GM12878 (cell line): ENCODE results near the gene ST8SIA1.

Source experiments
- BHLHE40 ChIP-seq, 2 experiments: fragments of 450-650 bp in 1 of 2; IDR thresholded peaks; 2 replicates each; pipeline ENCODE4 v1.6.1; 2011 to 2017; ENCODE audit warnings: low read depth in 2 of 2, borderline replicate concordance in 1 of 2, improper control_type of control experiment in 1 of 2, low read length in 1 of 2, mild to moderate bottlenecking in 1 of 2
- GATAD2B ChIP-seq: fragments of 450-650 bp; conservative IDR thresholded peaks from 2 replicates; pipeline ENCODE4 v1.6.1; 2017; ENCODE audit warnings: low read depth, mild to moderate bottlenecking, moderate library complexity
- NFYA ChIP-seq: IDR thresholded peaks from 2 replicates; pipeline ENCODE4 v1.6.1; 2011; ENCODE audit warnings: low read depth, mild to moderate bottlenecking, low read length, improper control_type of control experiment, borderline replicate concordance
- NRF1 ChIP-seq: conservative IDR thresholded peaks from 2 replicates; pipeline ENCODE4 v1.6.1; 2011; ENCODE audit warnings: mild to moderate bottlenecking, low read depth, low read length, improper control_type of control experiment
- POLR2AphosphoS2 ChIP-seq: IDR thresholded peaks from 2 replicates; pipeline ENCODE4 v1.6.1; 2011; ENCODE audit warnings: low read depth, mild to moderate bottlenecking, low read length, improper control_type of control experiment, moderate library complexity
- POLR2AphosphoS5 ChIP-seq: IDR thresholded peaks from 2 replicates; pipeline ENCODE4 v1.6.1; 2011; ENCODE audit warnings: mild to moderate bottlenecking, low read length, inconsistent platforms
- SP1 ChIP-seq: IDR thresholded peaks from one replicate; pipeline ENCODE4 v1.6.1; 2011; ENCODE audit warnings: low read depth, low read length
- SUPT20H ChIP-seq: IDR thresholded peaks from 2 replicates; pipeline ENCODE4 v1.6.1; 2011; ENCODE audit warnings: low read depth, mild to moderate bottlenecking, low read length, moderate library complexity, borderline replicate concordance; ENCODE audit not compliant: control insufficient read depth
- TF ChIP-seq, protein P1 (sequence below), 3 experiments: IDR thresholded peaks in 2 of 3; conservative IDR thresholded peaks in 1 of 3; 2 replicates each; pipeline ENCODE4 v1.5.1; 2011; ENCODE audit warnings: low read depth in 3 of 3, low read length in 3 of 3, mild to moderate bottlenecking in 3 of 3, control low read depth in 2 of 3, moderate library complexity in 2 of 3, inconsistent platforms in 1 of 3, mixed read lengths in 1 of 3; ENCODE audit not compliant: control insufficient read depth in 2 of 3, insufficient read depth in 1 of 3; ENCODE audit errors: extremely low read depth in 1 of 3
- TF ChIP-seq, protein P2 (sequence below): IDR thresholded peaks from 2 replicates; pipeline ENCODE4 v1.6.1; 2012; ENCODE audit warnings: low read length, inconsistent platforms
- TF ChIP-seq, protein P3 (sequence below): fragments of 450-650 bp; IDR thresholded peaks from 2 replicates; pipeline ENCODE4 v1.6.1; 2018; ENCODE audit warnings: mild to moderate bottlenecking, low read depth, moderate library complexity; ENCODE audit not compliant: partially characterized antibody

DNA sequence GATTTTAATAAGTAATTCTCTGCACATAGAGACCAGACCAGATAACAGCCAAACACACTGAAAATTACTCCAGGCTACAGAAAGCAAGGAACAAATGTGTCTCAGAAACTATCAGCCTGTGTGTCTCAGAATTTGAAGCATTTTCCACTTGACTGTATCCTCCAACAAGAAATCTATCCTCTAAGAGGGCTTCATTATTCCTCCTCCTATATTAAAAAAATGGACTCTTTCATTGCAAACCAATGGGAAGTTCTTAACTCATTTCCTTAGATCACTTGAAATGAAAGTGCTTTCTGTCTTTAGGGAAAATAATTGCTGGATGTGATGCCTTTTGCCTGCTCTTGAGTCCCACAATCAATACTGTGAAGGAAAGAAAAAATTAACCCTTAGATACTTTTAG is 2.3 kb downstream of the ST8SIA1 start:
- TF ChIP-seq GATAD2B (no peak), NFYA (no peak), SP1 (no peak), SUPT20H (no peak), POLR2AphosphoS2 (no peak), BHLHE40 (IDR thresholded peaks at IDR 0.05; ENCODE audit: borderline replicate concordance in 1 of 2, low read depth in 2 of 2, low read length in 1 of 2) (no peak), NRF1 (no peak), POLR2AphosphoS5 (no peak)
- TF ChIP-seq, protein P1, sequence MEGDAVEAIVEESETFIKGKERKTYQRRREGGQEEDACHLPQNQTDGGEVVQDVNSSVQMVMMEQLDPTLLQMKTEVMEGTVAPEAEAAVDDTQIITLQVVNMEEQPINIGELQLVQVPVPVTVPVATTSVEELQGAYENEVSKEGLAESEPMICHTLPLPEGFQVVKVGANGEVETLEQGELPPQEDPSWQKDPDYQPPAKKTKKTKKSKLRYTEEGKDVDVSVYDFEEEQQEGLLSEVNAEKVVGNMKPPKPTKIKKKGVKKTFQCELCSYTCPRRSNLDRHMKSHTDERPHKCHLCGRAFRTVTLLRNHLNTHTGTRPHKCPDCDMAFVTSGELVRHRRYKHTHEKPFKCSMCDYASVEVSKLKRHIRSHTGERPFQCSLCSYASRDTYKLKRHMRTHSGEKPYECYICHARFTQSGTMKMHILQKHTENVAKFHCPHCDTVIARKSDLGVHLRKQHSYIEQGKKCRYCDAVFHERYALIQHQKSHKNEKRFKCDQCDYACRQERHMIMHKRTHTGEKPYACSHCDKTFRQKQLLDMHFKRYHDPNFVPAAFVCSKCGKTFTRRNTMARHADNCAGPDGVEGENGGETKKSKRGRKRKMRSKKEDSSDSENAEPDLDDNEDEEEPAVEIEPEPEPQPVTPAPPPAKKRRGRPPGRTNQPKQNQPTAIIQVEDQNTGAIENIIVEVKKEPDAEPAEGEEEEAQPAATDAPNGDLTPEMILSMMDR (IDR thresholded peaks at IDR 0.05 in 2 of 3, conservative IDR thresholded peaks at IDR 0.05 in 1 of 3; ENCODE audit: control insufficient read depth in 2 of 3, extremely low read depth in 1 of 3, insufficient read depth in 1 of 3, low read depth in 3 of 3, low read length in 3 of 3): no peak
- TF ChIP-seq, protein P2, sequence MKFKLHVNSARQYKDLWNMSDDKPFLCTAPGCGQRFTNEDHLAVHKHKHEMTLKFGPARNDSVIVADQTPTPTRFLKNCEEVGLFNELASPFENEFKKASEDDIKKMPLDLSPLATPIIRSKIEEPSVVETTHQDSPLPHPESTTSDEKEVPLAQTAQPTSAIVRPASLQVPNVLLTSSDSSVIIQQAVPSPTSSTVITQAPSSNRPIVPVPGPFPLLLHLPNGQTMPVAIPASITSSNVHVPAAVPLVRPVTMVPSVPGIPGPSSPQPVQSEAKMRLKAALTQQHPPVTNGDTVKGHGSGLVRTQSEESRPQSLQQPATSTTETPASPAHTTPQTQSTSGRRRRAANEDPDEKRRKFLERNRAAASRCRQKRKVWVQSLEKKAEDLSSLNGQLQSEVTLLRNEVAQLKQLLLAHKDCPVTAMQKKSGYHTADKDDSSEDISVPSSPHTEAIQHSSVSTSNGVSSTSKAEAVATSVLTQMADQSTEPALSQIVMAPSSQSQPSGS: no peak
- TF ChIP-seq, protein P3, sequence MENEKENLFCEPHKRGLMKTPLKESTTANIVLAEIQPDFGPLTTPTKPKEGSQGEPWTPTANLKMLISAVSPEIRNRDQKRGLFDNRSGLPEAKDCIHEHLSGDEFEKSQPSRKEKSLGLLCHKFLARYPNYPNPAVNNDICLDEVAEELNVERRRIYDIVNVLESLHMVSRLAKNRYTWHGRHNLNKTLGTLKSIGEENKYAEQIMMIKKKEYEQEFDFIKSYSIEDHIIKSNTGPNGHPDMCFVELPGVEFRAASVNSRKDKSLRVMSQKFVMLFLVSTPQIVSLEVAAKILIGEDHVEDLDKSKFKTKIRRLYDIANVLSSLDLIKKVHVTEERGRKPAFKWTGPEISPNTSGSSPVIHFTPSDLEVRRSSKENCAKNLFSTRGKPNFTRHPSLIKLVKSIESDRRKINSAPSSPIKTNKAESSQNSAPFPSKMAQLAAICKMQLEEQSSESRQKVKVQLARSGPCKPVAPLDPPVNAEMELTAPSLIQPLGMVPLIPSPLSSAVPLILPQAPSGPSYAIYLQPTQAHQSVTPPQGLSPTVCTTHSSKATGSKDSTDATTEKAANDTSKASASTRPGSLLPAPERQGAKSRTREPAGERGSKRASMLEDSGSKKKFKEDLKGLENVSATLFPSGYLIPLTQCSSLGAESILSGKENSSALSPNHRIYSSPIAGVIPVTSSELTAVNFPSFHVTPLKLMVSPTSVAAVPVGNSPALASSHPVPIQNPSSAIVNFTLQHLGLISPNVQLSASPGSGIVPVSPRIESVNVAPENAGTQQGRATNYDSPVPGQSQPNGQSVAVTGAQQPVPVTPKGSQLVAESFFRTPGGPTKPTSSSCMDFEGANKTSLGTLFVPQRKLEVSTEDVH: no peak
